Epithelial cell of proximal tubule (primary cell): ENCODE data around the gene CPEB4. TPM values are rescaled to one million over a fixed set of nuclear protein-coding genes. Genes with fewer than 3 reads are reported as not detected.

Experiments used
- DNase-seq: peaks from one replicate; pipeline ENCODE4 v3.0.0-alpha.2; 2011; ENCODE audit warnings: low read depth
- H3K4me3 ChIP-seq: 2 replicates; pipeline ENCODE4 v1.5.1; 2011; ENCODE audit warnings: low read depth, mild to moderate bottlenecking, low read length
- CTCF ChIP-seq: conservative IDR thresholded peaks from 2 replicates; pipeline ENCODE4 v1.5.1; 2012; ENCODE audit warnings: low read depth, mild to moderate bottlenecking, low read length
- total RNA-seq: library from RNA; depleted of rRNA; stranded (reverse); fragments of >200 nt; gene quantifications from 2 replicates; pipeline ENCODE4 v1.2.3, GENCODE V29; 2015

CPEB4 gene
- total RNA-seq, 1 donor from 2014 or later = 17.5 TPM

GRCh38 chr5:173853370-173854131, 34.6 kb upstream of the CPEB4 start:
- H3K4me3 ChIP-seq = no peak overlapping the region
- DNase-seq = no peak
- no peak for TF ChIP-seq CTCF

- no peak overlapping the region for H3K4me3 ChIP-seq
- DNase-seq = no peak
- no peak for TF ChIP-seq CTCF
These were observed 32.8 kb upstream of the CPEB4 start for GRCh38 chr5:173855162-173855994.

- no peak overlapping the region for H3K4me3 ChIP-seq
- no peak for DNase-seq
- no peak for TF ChIP-seq CTCF
These were observed 32.0 kb upstream of the CPEB4 start for GRCh38 chr5:173855995-173856656.

- no peak for DNase-seq
- TF ChIP-seq CTCF = no peak
- no peak overlapping the region for H3K4me3 ChIP-seq
These were observed 30.9 kb upstream of the CPEB4 start for GRCh38 chr5:173857234-173857633.

- TF ChIP-seq CTCF = no peak
- no peak overlapping the region for H3K4me3 ChIP-seq
- no peak for DNase-seq
These were observed 30.0 kb upstream of the CPEB4 start for GRCh38 chr5:173858021-173858669.

GRCh38 chr5:173858670-173859407, 29.3 kb upstream of the CPEB4 start:
- TF ChIP-seq CTCF = no peak
- DNase-seq = no peak
- H3K4me3 ChIP-seq = no peak overlapping the region
